ENCODE measurements around the gene FYCO1. TPM values are rescaled to one million over a fixed set of nuclear protein-coding genes. Genes with fewer than 3 reads are reported as not detected.
A peak's percentile ranks its signal among the peaks of the same experiment; 100 is the strongest.

The FYCO1 gene
- total and polyA plus RNA-seq, 4 experiments from 2014 or later = 0.73 to 43.3 (median 26.6) TPM

- peaks cover 0 to 23% (median 8%) of the 10 kb centered on the region in 4 donors for H3K4me1 Mint-ChIP-seq
- H3K4me1 ChIP-seq (ENCODE audit: insufficient read depth, low read length) = no peaks in the 10 kb centered on the region
- H3K36me3 ChIP-seq (ENCODE audit: insufficient read depth, low read length) = peaks cover 83% of the 10 kb centered on the region
- H3K4me3 Mint-ChIP-seq = no peak overlapping the region
- ChIA-PET POLR2A (ENCODE audit: partially characterized antibody) (interaction anchor here (1.0 kb wide), 1 partner anchor 442 kb away, joined by 3 read pairs; no protein-coding TSS in a partner anchor), CTCF (ENCODE audit: partially characterized antibody) (interaction anchor here (1.3 to 23.5 kb wide), 6 partner anchors 11 to 420 kb away, joined by 4 to 677 read pairs (median 12); no protein-coding TSS in a partner anchor)
- intact Hi-C loops (cut with micrococcal nuclease) = no loop called here
- H3K9me3 Mint-ChIP-seq = no peaks in the 10 kb centered on the region
- H3K36me3 Mint-ChIP-seq = peaks cover 89 to 96% of the 10 kb centered on the region in 2 donors
- no peak overlapping the region for H3K4me3 ChIP-seq (ENCODE audit: low read length in 2 of 2)
- H3K27me3 ChIP-seq (ENCODE audit: insufficient read depth, low read length) = no peaks in the 10 kb centered on the region
- H3K27ac Mint-ChIP-seq = no peak overlapping the region
- H3K27ac ChIP-seq (ENCODE audit: low read depth, low read length) = no peak overlapping the region
- no peak for DNase-seq
- no peaks in the 10 kb centered on the region for H3K9me3 ChIP-seq (ENCODE audit: control insufficient read depth in 1 of 2, low read length in 2 of 2)
- no peaks in the 10 kb centered on the region for H3K27me3 Mint-ChIP-seq
Measured at GRCh38 chr3:45931496-45931895, 64.1 kb downstream of the FYCO1 start.

- peaks cover 5 to 23% (median 9%) of the 10 kb centered on the region in 4 donors for H3K4me1 Mint-ChIP-seq
Measured at GRCh38 chr3:45929042-45929679, 66.5 kb downstream of the FYCO1 start.

GRCh38 chr3:45927881-45928280 is 67.7 kb downstream of the FYCO1 start:
- no peaks in the 10 kb centered on the region for H3K9me3 Mint-ChIP-seq
- no peak for DNase-seq
- H3K27ac ChIP-seq (ENCODE audit: low read depth, low read length) = no peak overlapping the region
- no peaks in the 10 kb centered on the region for H3K4me1 ChIP-seq (ENCODE audit: insufficient read depth, low read length)
- intact Hi-C loops (cut with micrococcal nuclease) = loop anchor here (2.0 to 5.0 kb wide), 2 partner anchors 263 to 416 kb away; no protein-coding TSS in a partner anchor
- peaks cover 5 to 18% (median 9%) of the 10 kb centered on the region in 4 donors for H3K4me1 Mint-ChIP-seq
- H3K36me3 ChIP-seq (ENCODE audit: insufficient read depth, low read length) = peaks cover 68% of the 10 kb centered on the region
- H3K4me3 Mint-ChIP-seq = no peak overlapping the region
- H3K36me3 Mint-ChIP-seq = peaks cover 74 to 89% of the 10 kb centered on the region in 2 donors
- H3K4me3 ChIP-seq (ENCODE audit: low read length in 2 of 2) = no peak overlapping the region
- H3K9me3 ChIP-seq (ENCODE audit: control insufficient read depth in 1 of 2, low read length in 2 of 2) = no peaks in the 10 kb centered on the region
- ChIA-PET CTCF (ENCODE audit: partially characterized antibody) (interaction anchor here (0.5 to 23.5 kb wide), 8 partner anchors 8 to 498 kb away, joined by 3 to 677 read pairs (median 14); partner anchors contain the start of gene LZTFL1), POLR2A (ENCODE audit: partially characterized antibody) (no interaction called here)
- no peaks in the 10 kb centered on the region for H3K27me3 Mint-ChIP-seq
- H3K27ac Mint-ChIP-seq = no peak overlapping the region
- H3K27me3 ChIP-seq (ENCODE audit: insufficient read depth, low read length) = no peaks in the 10 kb centered on the region

More at GRCh38 chr3:45929042-45929679, 66.5 kb downstream of the FYCO1 start:
- Histone ChIP-seq H3K27me3 (ENCODE audit: insufficient read depth, low read length) (no peaks in the 10 kb centered on the region), H3K4me1 (ENCODE audit: insufficient read depth, low read length) (no peaks in the 10 kb centered on the region), H3K27ac (ENCODE audit: low read depth, low read length) (no peak overlapping the region), H3K4me3 (ENCODE audit: low read length in 2 of 2) (no peak overlapping the region), H3K36me3 (ENCODE audit: insufficient read depth, low read length) (peaks cover 61% of the 10 kb centered on the region), H3K9me3 (ENCODE audit: control insufficient read depth in 1 of 2, low read length in 2 of 2) (no peaks in the 10 kb centered on the region)
- peaks cover 78 to 89% of the 10 kb centered on the region in 2 donors for H3K36me3 Mint-ChIP-seq
- ChIA-PET CTCF (ENCODE audit: partially characterized antibody) (interaction anchor here (0.6 to 23.5 kb wide), 22 partner anchors 9 to 337 kb away, joined by 3 to 677 read pairs (median 4); partner anchors contain the start of genes CXCR6 and LZTFL1), POLR2A (ENCODE audit: partially characterized antibody) (interaction anchor here (0.9 to 2.2 kb wide), 3 partner anchors 10 to 170 kb away, joined by 3 to 13 read pairs (median 4); partner anchors contain the start of gene LZTFL1)
- peak overlapping the region in 3 of 7 donors; percentile 22 to 68 (median 53) for H3K27ac Mint-ChIP-seq
- DNase-seq = peak; percentile 55 to 64 (median 56)
- H3K9me3 Mint-ChIP-seq = no peaks in the 10 kb centered on the region
- H3K27me3 Mint-ChIP-seq = no peaks in the 10 kb centered on the region
- H3K4me3 Mint-ChIP-seq = no peak overlapping the region
- intact Hi-C loops (cut with micrococcal nuclease) = loop anchor here (2.0 to 5.0 kb wide), 2 partner anchors 264 to 417 kb away; no protein-coding TSS in a partner anchor

GRCh38 chr3:45923755-45924154 is 71.9 kb downstream of the FYCO1 start:
- Mint-ChIP-seq H3K27ac (peak overlapping the region in 1 of 7 donors; percentile 79), H3K4me3 (no peak overlapping the region)
- CTCF ChIA-PET (ENCODE audit: partially characterized antibody) = no interaction called here

GRCh38 chr3:45922950-45923590 is 72.6 kb downstream of the FYCO1 start:
- no peaks in the 10 kb centered on the region for H3K27me3 ChIP-seq (ENCODE audit: insufficient read depth, low read length)
- Mint-ChIP-seq H3K4me3 (peak overlapping the region in 1 of 8 donors; percentile 44), H3K4me1 (peaks cover 7 to 15% (median 11%) of the 10 kb centered on the region in 4 donors), H3K27me3 (no peaks in the 10 kb centered on the region), H3K27ac (peak overlapping the region in 3 of 7 donors; percentile 11 to 79 (median 59)), H3K9me3 (no peaks in the 10 kb centered on the region), H3K36me3 (peaks cover 60 to 80% of the 10 kb centered on the region in 2 donors)
- DNase-seq = no peak
- no peaks in the 10 kb centered on the region for H3K9me3 ChIP-seq (ENCODE audit: control insufficient read depth in 1 of 2, low read length in 2 of 2)
- H3K36me3 ChIP-seq (ENCODE audit: insufficient read depth, low read length) = peaks cover 34% of the 10 kb centered on the region
- no peak overlapping the region for H3K4me3 ChIP-seq (ENCODE audit: low read length in 2 of 2)
- no peak overlapping the region for H3K27ac ChIP-seq (ENCODE audit: low read depth, low read length)
- ChIA-PET POLR2A (ENCODE audit: partially characterized antibody) (interaction anchor here (1.2 to 2.5 kb wide), 4 partner anchors 10 to 42 kb away, joined by 3 to 8 read pairs (median 4); no protein-coding TSS in a partner anchor), CTCF (ENCODE audit: partially characterized antibody) (interaction anchor here (0.9 kb wide), 1 partner anchor 160 kb away, joined by 3 read pairs; no protein-coding TSS in a partner anchor)
- intact Hi-C loops (cut with micrococcal nuclease) = no loop called here
- peaks cover 4% of the 10 kb centered on the region for H3K4me1 ChIP-seq (ENCODE audit: insufficient read depth, low read length)

More at GRCh38 chr3:45923755-45924154, 71.9 kb downstream of the FYCO1 start:
- Histone ChIP-seq H3K27ac (ENCODE audit: low read depth, low read length) (no peak overlapping the region), H3K9me3 (ENCODE audit: control insufficient read depth in 1 of 2, low read length in 2 of 2) (no peaks in the 10 kb centered on the region), H3K4me3 (ENCODE audit: low read length in 2 of 2) (no peak overlapping the region), H3K36me3 (ENCODE audit: insufficient read depth, low read length) (peaks cover 38% of the 10 kb centered on the region), H3K27me3 (ENCODE audit: insufficient read depth, low read length) (no peaks in the 10 kb centered on the region), H3K4me1 (ENCODE audit: insufficient read depth, low read length) (peaks cover 4% of the 10 kb centered on the region)
- Mint-ChIP-seq H3K36me3 (peaks cover 61 to 82% of the 10 kb centered on the region in 2 donors), H3K27me3 (no peaks in the 10 kb centered on the region), H3K9me3 (no peaks in the 10 kb centered on the region), H3K4me1 (peaks cover 7 to 16% (median 12%) of the 10 kb centered on the region in 4 donors)
- intact Hi-C loops (cut with micrococcal nuclease) = no loop called here
- POLR2A ChIA-PET (ENCODE audit: partially characterized antibody) = interaction anchor here (0.7 to 1.9 kb wide), 3 partner anchors 11 to 55 kb away, joined by 3 to 4 read pairs (median 4); no protein-coding TSS in a partner anchor
- DNase-seq = no peak

GRCh38 chr3:45922039-45922326 is 73.6 kb downstream of the FYCO1 start:
- H3K4me1 Mint-ChIP-seq = peaks cover 7 to 22% (median 14%) of the 10 kb centered on the region in 4 donors
- Histone ChIP-seq H3K4me1 (ENCODE audit: insufficient read depth, low read length) (peaks cover 4% of the 10 kb centered on the region), H3K27me3 (ENCODE audit: insufficient read depth, low read length) (no peaks in the 10 kb centered on the region), H3K4me3 (ENCODE audit: low read length in 2 of 2) (no peak overlapping the region), H3K9me3 (ENCODE audit: control insufficient read depth in 1 of 2, low read length in 2 of 2) (no peaks in the 10 kb centered on the region), H3K36me3 (ENCODE audit: insufficient read depth, low read length) (peaks cover 24% of the 10 kb centered on the region), H3K27ac (ENCODE audit: low read depth, low read length) (no peak overlapping the region)
- peak overlapping the region; percentile 10 to 80 (median 59) for H3K27ac Mint-ChIP-seq
- CTCF ChIA-PET (ENCODE audit: partially characterized antibody) = interaction anchor here (1.1 to 3.5 kb wide), 3 partner anchors 8 to 81 kb away, joined by 3 to 19 read pairs (median 5); no protein-coding TSS in a partner anchor
- no peaks in the 10 kb centered on the region for H3K9me3 Mint-ChIP-seq
- peak overlapping the region in 1 of 8 donors; percentile 21 for H3K4me3 Mint-ChIP-seq
- POLR2A ChIA-PET (ENCODE audit: partially characterized antibody) = interaction anchor here (1.0 to 2.5 kb wide), 3 partner anchors 34 to 144 kb away, joined by 3 to 8 read pairs (median 4); no protein-coding TSS in a partner anchor
- no peak for DNase-seq
- intact Hi-C loops (cut with micrococcal nuclease) = no loop called here
- H3K36me3 Mint-ChIP-seq = peaks cover 52 to 72% of the 10 kb centered on the region in 2 donors
- no peaks in the 10 kb centered on the region for H3K27me3 Mint-ChIP-seq
